Activated CD4-positive, alpha-beta T cell treated with anti-CD3 and anti-CD28 coated beads, Interleukin-2, amount 50 U/mL, for 24 hours (primary cell): ENCODE measurements around the gene MKX.
"Not testable (repeated sequence)": the region's sequence is repeated elsewhere in the genome, so short reads cannot be mapped to it uniquely, and the experiment has no call there.

Experiments used
- DNase-seq, 2 donors: peaks; one replicate each; pipeline ENCODE4 v3.0.0-alpha.2; 2020; ENCODE audit warnings: low read depth in 1 of 2, low spot score in 1 of 2

MKX gene

GRCh38 chr10:27695088-27695487 lies 50.5 kb downstream of the MKX start:
- no peak for DNase-seq

GRCh38 chr10:27692663-27693062 lies 53.0 kb downstream of the MKX start:
- no peak for DNase-seq

GRCh38 chr10:27688991-27689390 lies 56.6 kb downstream of the MKX start:
- DNase-seq, result no peak

DNA sequence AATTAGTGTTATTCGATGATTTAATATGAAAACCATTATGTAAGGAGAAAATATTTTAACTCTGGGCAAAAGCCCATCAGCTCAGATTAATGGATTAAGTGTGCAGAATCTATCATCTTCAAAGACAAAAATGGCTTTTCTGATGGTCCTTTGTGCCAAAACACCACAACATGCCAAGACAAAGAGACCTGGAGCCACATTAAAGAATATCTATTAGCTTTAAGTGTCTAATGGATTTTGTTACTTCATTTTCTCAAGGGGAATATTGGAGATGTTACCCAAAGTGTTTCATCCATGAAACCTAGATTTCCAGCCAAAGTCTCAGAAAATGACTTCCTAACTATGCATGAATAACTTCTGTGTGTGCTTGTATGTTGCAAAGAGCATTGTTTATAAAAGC lies 57.3 kb downstream of the MKX start:
- DNase-seq, result no peak

- no peak for DNase-seq
Measured at GRCh38 chr10:27687743-27688142, 57.9 kb downstream of the MKX start.

- DNase-seq, result no peak
Measured at GRCh38 chr10:27687326-27687725, 58.3 kb downstream of the MKX start.

DNA sequence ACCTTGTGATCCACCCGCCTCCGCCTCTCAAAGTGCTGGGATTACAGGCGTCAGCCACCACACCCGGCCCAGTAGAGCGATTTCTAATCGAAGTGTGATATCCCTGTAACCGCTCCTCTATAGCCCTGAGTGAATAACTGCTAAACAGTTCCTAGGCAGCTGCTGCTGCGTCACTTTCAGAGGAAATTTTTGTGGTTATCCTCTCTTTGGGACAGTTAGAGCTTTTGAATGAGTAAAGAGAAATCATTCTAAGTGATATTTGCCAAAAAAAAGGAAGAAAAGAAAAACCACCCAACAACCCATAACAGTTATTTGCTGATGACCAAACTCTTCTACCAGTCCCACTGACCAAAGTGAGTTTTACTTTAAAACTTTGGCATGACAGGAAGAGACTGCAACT lies 59.9 kb downstream of the MKX start:
- no peak for DNase-seq

GRCh38 chr10:27683226-27683625 lies 62.4 kb downstream of the MKX start:
- no peak for DNase-seq

DNA sequence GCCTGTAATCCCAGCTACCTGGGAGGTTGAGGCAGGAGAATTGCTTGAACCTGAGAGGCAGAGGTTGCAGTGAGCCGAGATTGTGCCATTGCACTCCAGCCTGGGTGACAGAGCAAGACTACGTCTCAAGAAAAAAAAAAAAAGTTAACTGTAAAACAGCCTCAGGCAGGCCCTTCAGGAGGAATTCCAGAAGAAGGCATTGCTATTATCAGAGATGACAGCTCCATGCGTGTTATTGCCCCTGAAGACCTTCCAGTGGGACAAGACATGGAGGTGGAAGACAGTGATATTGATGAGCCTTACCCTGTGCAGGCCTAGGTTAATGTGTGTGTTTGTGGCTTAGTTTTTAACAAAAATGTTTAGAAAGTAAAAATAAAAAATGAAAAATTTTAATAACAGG lies 63.8 kb downstream of the MKX start:
- not testable (repeated sequence) for DNase-seq

DNA sequence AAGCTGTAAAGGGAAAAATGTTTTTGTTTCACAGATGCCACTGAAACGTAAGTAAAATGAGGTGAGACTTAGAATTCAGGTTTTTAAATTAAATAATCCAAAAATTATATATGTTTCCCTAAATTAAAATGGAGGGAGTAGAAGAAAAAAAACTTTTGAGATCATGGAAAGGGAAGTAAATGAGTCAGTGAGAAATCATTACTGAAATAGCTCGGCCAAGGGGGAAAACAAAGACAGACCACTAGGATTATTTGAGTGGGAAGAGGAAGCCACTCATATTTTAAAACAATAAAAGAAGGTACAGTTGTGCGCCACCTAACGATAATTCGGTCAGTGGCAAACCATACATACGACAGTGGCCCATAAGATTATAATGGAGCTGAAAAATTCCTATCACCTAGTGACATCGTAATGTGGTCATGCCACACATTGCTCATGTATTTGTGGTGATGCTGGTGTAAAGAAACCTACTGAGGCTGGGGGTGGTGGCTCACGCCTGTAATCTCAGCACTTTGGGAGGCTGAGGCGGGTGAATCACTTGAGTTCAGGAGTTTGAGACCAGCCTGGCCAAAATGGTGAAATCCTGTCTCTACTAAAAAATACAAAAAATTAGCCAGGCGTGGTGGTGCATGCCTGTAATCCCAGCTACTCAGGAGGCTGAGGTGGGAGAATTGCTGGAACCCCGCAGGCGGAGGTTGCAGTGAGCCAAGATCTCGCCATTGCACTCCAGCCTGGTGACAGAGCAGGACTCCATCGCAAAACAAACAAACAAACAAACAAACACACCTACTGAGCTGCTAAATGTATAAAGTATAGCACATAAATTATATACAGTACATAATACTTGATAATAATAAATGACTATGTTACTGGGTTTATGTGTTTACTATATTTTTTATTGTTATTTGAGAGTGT lies 64.7 kb downstream of the MKX start:
- DNase-seq, result no peak

GRCh38 chr10:27680006-27680557 lies 65.5 kb downstream of the MKX start:
- no peak for DNase-seq

GRCh38 chr10:27679369-27679912 lies 66.2 kb downstream of the MKX start:
- DNase-seq, result no peak

GRCh38 chr10:27678166-27678565 lies 67.5 kb downstream of the MKX start:
- DNase-seq, result no peak

DNA sequence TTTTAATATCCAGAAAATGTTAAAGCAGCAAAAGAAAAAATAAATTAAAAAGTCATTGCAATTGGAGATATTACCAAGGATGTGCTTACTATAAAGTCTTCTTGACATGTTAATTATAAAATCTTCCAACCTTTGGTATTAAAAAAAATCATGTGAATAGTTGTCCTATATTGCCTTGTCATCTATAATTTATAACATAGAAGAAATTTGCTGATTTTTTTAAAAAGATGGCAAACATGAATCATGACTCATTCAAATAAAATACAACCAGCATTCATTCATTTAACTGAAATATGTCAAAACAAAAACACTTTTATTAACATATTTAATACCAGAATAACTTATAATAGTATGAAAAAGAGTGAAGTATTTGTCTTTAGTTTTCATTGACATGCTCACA lies 72.6 kb downstream of the MKX start:
- DNase-seq, result no peak

GRCh38 chr10:27671821-27672220 lies 73.8 kb downstream of the MKX start:
- DNase-seq, result no peak

DNA sequence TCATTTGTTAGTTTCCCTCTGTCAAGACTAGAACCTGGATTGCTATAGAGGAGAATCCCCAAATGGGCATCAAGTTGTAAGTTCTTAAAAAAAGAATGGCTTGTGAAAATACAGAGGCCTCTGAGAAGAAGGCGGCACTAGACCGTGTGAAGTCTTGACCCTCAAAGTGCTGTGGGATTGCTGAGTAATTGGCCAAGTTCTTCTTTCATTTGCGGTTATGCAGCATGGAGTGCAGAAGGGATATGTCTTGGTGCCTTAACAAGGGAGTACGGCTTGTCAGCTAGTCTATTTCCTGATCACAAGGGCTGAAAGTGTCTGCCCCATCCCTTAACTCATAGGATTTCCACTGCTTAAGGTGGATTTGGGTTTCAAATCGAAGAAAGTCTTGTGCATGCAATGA lies 81.2 kb downstream of the MKX start:
- no peak for DNase-seq

DNA sequence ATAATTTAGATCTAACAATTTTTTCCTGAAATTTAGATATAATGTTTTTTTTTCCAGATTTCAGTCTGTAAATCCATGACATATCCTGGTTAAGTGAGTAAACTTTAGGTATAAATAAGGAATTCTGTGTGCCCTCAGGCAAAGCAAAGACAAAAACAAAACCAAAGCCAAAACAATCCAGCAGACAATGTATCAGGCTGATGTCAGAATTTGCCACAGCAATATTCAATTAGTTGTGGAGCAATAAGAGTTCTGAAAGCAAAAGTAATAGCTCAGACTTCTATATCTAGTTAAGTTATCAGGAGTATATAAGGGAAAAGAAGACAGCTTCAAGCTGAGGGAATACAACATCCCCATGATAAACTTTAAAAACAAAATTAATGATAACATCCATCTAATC lies 82.0 kb downstream of the MKX start:
- no peak for DNase-seq

- no peak for DNase-seq
Measured at GRCh38 chr10:27661514-27662286, 83.9 kb downstream of the MKX start.

GRCh38 chr10:27660711-27661110 lies 84.9 kb downstream of the MKX start:
- DNase-seq, result no peak

DNA sequence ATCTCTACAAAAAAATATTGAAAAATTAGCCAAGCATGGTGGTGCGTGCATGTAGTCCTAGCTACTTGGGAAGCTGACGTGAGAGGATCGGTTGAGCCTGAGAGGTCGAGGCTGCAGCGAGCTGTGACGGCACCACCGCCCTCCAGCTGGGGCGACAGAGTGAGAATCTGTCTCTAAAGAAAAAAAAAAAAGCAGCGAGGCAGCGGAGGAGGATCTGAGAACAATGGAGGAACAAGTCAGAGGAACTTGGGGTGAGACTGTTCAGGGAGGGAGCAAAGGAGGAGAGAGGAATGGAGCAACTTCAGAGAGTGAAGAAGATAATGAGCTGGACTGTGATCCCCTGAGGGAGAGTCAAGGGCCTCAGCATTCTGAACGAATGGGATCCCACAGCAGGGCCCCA lies 85.4 kb downstream of the MKX start:
- DNase-seq, result no peak

GRCh38 chr10:27659786-27660185 lies 85.8 kb downstream of the MKX start:
- DNase-seq, result no peak

DNA sequence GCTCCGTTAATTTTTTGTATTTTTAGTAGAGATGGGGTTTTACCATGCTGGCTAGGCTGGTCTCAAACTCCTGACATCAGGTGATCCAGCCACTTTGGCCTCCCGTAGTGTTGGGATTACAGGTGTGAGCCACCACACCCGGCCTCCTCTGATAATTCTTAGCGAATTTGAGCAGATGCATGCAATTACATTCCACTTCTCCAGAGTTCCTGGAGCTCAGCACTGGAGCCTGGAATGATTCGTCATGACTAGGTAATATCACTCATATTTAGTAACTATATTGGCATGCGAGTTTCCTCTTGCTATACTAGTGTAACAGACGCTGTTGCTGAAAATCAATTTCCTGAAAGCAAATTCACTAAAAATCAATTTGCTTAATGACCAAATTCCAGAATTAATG lies 86.8 kb downstream of the MKX start:
- no peak for DNase-seq
